ENCODE measurements around the gene MYO1E. TPM values are rescaled to one million over a fixed set of nuclear protein-coding genes. Genes with fewer than 3 reads are reported as not detected.
"Not testable (repeated sequence)": the region's sequence is repeated elsewhere in the genome, so short reads cannot be mapped to it uniquely, and the experiment has no call there.

Gene MYO1E
- total and polyA plus RNA-seq, 5 donors = 8.4 to 28.5 (median 23.1) TPM

GRCh38 chr15:59401824-59402569 lies 29.3 kb upstream of the MYO1E start:
- ATAC-seq = no peak
- DNase-seq = no peak
- Histone ChIP-seq H3K9me3 (ENCODE audit: control insufficient read depth, low read length) (no peaks in the 10 kb centered on the region), H3K4me1 (ENCODE audit: control insufficient read depth, insufficient read depth, low read length) (no peaks in the 10 kb centered on the region), H3K27ac (ENCODE audit: low read length) (no peak overlapping the region), H3K27me3 (ENCODE audit: control insufficient read depth, insufficient read depth) (no peaks in the 10 kb centered on the region), H3K4me3 (ENCODE audit: low read length) (no peak overlapping the region)
- WGBS = 78% methylated on average over 15 of the region's 15 CpGs
- intact Hi-C loops (cut with DNase I) = no loop called here

- H3K4me3 ChIP-seq (ENCODE audit: low read length); H3K27me3 ChIP-seq (ENCODE audit: control insufficient read depth, insufficient read depth); DNase-seq; H3K27ac ChIP-seq (ENCODE audit: low read length); H3K4me1 ChIP-seq (ENCODE audit: control insufficient read depth, insufficient read depth, low read length); intact Hi-C loops (cut with DNase I); ATAC-seq; H3K9me3 ChIP-seq (ENCODE audit: control insufficient read depth, low read length): not testable (repeated sequence)
- 88% methylated on average over 10 of the region's 10 CpGs for WGBS
These were observed 28.6 kb upstream of the MYO1E start for GRCh38 chr15:59401051-59401823.

GRCh38 chr15:59400103-59400813 lies 27.6 kb upstream of the MYO1E start:
- no peak for DNase-seq
- intact Hi-C loops (cut with DNase I) = no loop called here
- Histone ChIP-seq H3K4me1 (ENCODE audit: control insufficient read depth, insufficient read depth, low read length) (no peaks in the 10 kb centered on the region), H3K9me3 (ENCODE audit: control insufficient read depth, low read length) (no peaks in the 10 kb centered on the region), H3K4me3 (ENCODE audit: low read length) (no peak overlapping the region), H3K27ac (ENCODE audit: low read length) (no peak overlapping the region), H3K27me3 (ENCODE audit: control insufficient read depth, insufficient read depth) (no peaks in the 10 kb centered on the region)
- 79% methylated on average over 13 of the region's 13 CpGs for whole genome bisulfite sequencing
- ATAC-seq = no peak

- no peaks in the 10 kb centered on the region for H3K4me1 ChIP-seq (ENCODE audit: control insufficient read depth, insufficient read depth, low read length)
- no peaks in the 10 kb centered on the region for H3K27me3 ChIP-seq (ENCODE audit: control insufficient read depth, insufficient read depth)
- H3K9me3 ChIP-seq (ENCODE audit: control insufficient read depth, low read length) = no peaks in the 10 kb centered on the region
- H3K4me3 ChIP-seq (ENCODE audit: low read length) = no peak overlapping the region
- intact Hi-C loops (cut with DNase I) = no loop called here
- no peak for DNase-seq
- ATAC-seq = peak in 1 of 2 donors; percentile 19
- WGBS = 68% methylated on average over 7 of the region's 7 CpGs
- no peak overlapping the region for H3K27ac ChIP-seq (ENCODE audit: low read length)
These were observed 26.9 kb upstream of the MYO1E start for GRCh38 chr15:59399465-59400102.

GRCh38 chr15:59398220-59398619 lies 25.5 kb upstream of the MYO1E start:
- no peaks in the 10 kb centered on the region for H3K9me3 ChIP-seq (ENCODE audit: control insufficient read depth, low read length)
- intact Hi-C loops (cut with DNase I) = no loop called here
- H3K27ac ChIP-seq (ENCODE audit: low read length) = no peak overlapping the region
- H3K4me3 ChIP-seq (ENCODE audit: low read length) = no peak overlapping the region
- no peak for DNase-seq
- no peaks in the 10 kb centered on the region for H3K27me3 ChIP-seq (ENCODE audit: control insufficient read depth, insufficient read depth)
- no peaks in the 10 kb centered on the region for H3K4me1 ChIP-seq (ENCODE audit: control insufficient read depth, insufficient read depth, low read length)
- 83% methylated on average over 1 of the region's 1 CpG for WGBS
- no peak for ATAC-seq

- WGBS = 53% methylated on average over 3 of the region's 3 CpGs
- Histone ChIP-seq H3K4me3 (ENCODE audit: low read length) (no peak overlapping the region), H3K4me1 (ENCODE audit: control insufficient read depth, insufficient read depth, low read length) (no peaks in the 10 kb centered on the region), H3K9me3 (ENCODE audit: control insufficient read depth, low read length) (no peaks in the 10 kb centered on the region), H3K27ac (ENCODE audit: low read length) (no peak overlapping the region), H3K27me3 (ENCODE audit: control insufficient read depth, insufficient read depth) (no peaks in the 10 kb centered on the region)
- DNase-seq = no peak
- no peak for ATAC-seq
- intact Hi-C loops (cut with DNase I) = no loop called here
These were observed 24.0 kb upstream of the MYO1E start for GRCh38 chr15:59396679-59397078.

- 73% methylated on average over 3 of the region's 3 CpGs for WGBS
- no peak overlapping the region for H3K4me3 ChIP-seq (ENCODE audit: low read length)
- intact Hi-C loops (cut with DNase I) = no loop called here
These were observed 23.5 kb upstream of the MYO1E start for GRCh38 chr15:59396211-59396610.

GRCh38 chr15:59394166-59394661 lies 21.5 kb upstream of the MYO1E start:
- ATAC-seq (no peak), DNase-seq (no peak)
- H3K27ac ChIP-seq (ENCODE audit: low read length) = no peak overlapping the region
- intact Hi-C loops (cut with DNase I) = no loop called here
- no peaks in the 10 kb centered on the region for H3K27me3 ChIP-seq (ENCODE audit: control insufficient read depth, insufficient read depth)
- no peak overlapping the region for H3K4me3 ChIP-seq (ENCODE audit: low read length)
- WGBS = 88% methylated on average over 9 of the region's 9 CpGs
- no peaks in the 10 kb centered on the region for H3K4me1 ChIP-seq (ENCODE audit: control insufficient read depth, insufficient read depth, low read length)
- H3K9me3 ChIP-seq (ENCODE audit: control insufficient read depth, low read length) = no peaks in the 10 kb centered on the region

More at GRCh38 chr15:59396211-59396610, 23.5 kb upstream of the MYO1E start:
- no peaks in the 10 kb centered on the region for H3K4me1 ChIP-seq (ENCODE audit: control insufficient read depth, insufficient read depth, low read length)
- no peaks in the 10 kb centered on the region for H3K27me3 ChIP-seq (ENCODE audit: control insufficient read depth, insufficient read depth)
- H3K27ac ChIP-seq (ENCODE audit: low read length) = no peak overlapping the region
- ATAC-seq (no peak), DNase-seq (no peak)
- no peaks in the 10 kb centered on the region for H3K9me3 ChIP-seq (ENCODE audit: control insufficient read depth, low read length)

- no peak overlapping the region for H3K4me3 ChIP-seq (ENCODE audit: low read length)
- intact Hi-C loops (cut with DNase I) = no loop called here
- no peaks in the 10 kb centered on the region for H3K9me3 ChIP-seq (ENCODE audit: control insufficient read depth, low read length)
- no peak for ATAC-seq
- H3K4me1 ChIP-seq (ENCODE audit: control insufficient read depth, insufficient read depth, low read length) = no peaks in the 10 kb centered on the region
- 74% methylated on average over 5 of the region's 5 CpGs for WGBS
- no peak for DNase-seq
- no peaks in the 10 kb centered on the region for H3K27me3 ChIP-seq (ENCODE audit: control insufficient read depth, insufficient read depth)
- H3K27ac ChIP-seq (ENCODE audit: low read length) = no peak overlapping the region
These were observed 19.6 kb upstream of the MYO1E start for GRCh38 chr15:59392299-59392698.

- DNase-seq (no peak), ATAC-seq (peak in 1 of 2 donors; percentile 22)
- Histone ChIP-seq H3K4me3 (ENCODE audit: low read length) (no peak overlapping the region), H3K4me1 (ENCODE audit: control insufficient read depth, insufficient read depth, low read length) (no peaks in the 10 kb centered on the region), H3K27me3 (ENCODE audit: control insufficient read depth, insufficient read depth) (no peaks in the 10 kb centered on the region), H3K9me3 (ENCODE audit: control insufficient read depth, low read length) (no peaks in the 10 kb centered on the region), H3K27ac (ENCODE audit: low read length) (no peak overlapping the region)
- intact Hi-C loops (cut with DNase I) = no loop called here
- 70% methylated on average over 3 of the region's 3 CpGs for WGBS
These were observed 16.0 kb upstream of the MYO1E start for GRCh38 chr15:59388670-59389069.
